Trophoblast cell (in vitro differentiated cells and primary cell): ENCODE results near the gene SRRM2. TPM values are rescaled to one million over a fixed set of nuclear protein-coding genes. Genes with fewer than 3 reads are reported as not detected.

Source experiments
- DNase-seq, 2 donors: peaks; one replicate each; pipeline ENCODE4 v3.0.0-alpha.2; 2016
- H2AFZ ChIP-seq: 2 replicates; pipeline ENCODE4 v1.6.1; 2013; ENCODE audit warnings: low read length, moderate library complexity, mild to moderate bottlenecking; ENCODE audit not compliant: insufficient read depth, poor library complexity
- H2AK5ac ChIP-seq: 2 replicates; pipeline ENCODE4 v1.6.1; 2013; ENCODE audit warnings: mild to moderate bottlenecking, low read length
- H2BK120ac ChIP-seq: 2 replicates; pipeline ENCODE4 v1.6.1; 2013; ENCODE audit warnings: low read length, mild to moderate bottlenecking, moderate library complexity; ENCODE audit not compliant: insufficient read depth, poor library complexity
- H2BK12ac ChIP-seq: 2 replicates; pipeline ENCODE4 v1.6.1; 2013; ENCODE audit warnings: mild to moderate bottlenecking, low read length, moderate library complexity
- H2BK5ac ChIP-seq: 2 replicates; pipeline ENCODE4 v1.6.1; 2013; ENCODE audit warnings: low read length, low read depth, moderate library complexity, mild to moderate bottlenecking; ENCODE audit not compliant: poor library complexity
- H3K14ac ChIP-seq: 2 replicates; pipeline ENCODE4 v1.6.1; 2013; ENCODE audit warnings: mild to moderate bottlenecking, low read length
- H3K18ac ChIP-seq: 2 replicates; pipeline ENCODE4 v1.6.1; 2013; ENCODE audit warnings: mild to moderate bottlenecking, low read length
- H3K23ac ChIP-seq: 2 replicates; pipeline ENCODE4 v1.6.1; 2013; ENCODE audit warnings: low read length
- H3K27ac ChIP-seq: 2 replicates; pipeline ENCODE4 v1.5.1; 2013; ENCODE audit warnings: low read depth, mild to moderate bottlenecking, inconsistent platforms, low read length, moderate library complexity
- H3K27me3 ChIP-seq: 2 replicates; pipeline ENCODE4 v1.6.1; 2013; ENCODE audit warnings: inconsistent platforms, mild to moderate bottlenecking, low read length, moderate library complexity; ENCODE audit not compliant: insufficient read depth
- H3K36me3 ChIP-seq, 2 experiments: 1 replicate in 1 of 2; 2 replicates in 1 of 2; pipeline ENCODE4 v1.6.1; 2013; ENCODE audit warnings: low read length in 2 of 2, mild to moderate bottlenecking in 2 of 2, moderate library complexity in 1 of 2; ENCODE audit not compliant: insufficient read depth in 2 of 2, control insufficient read depth in 1 of 2
- H3K4ac ChIP-seq: 2 replicates; pipeline ENCODE4 v1.6.1; 2013; ENCODE audit warnings: low read depth, mild to moderate bottlenecking, low read length, moderate library complexity
- H3K4me1 ChIP-seq, 2 experiments: 1 replicate in 1 of 2; 2 replicates in 1 of 2; pipeline ENCODE4 v1.6.1; 2013; ENCODE audit warnings: low read length in 2 of 2, mild to moderate bottlenecking in 2 of 2, moderate library complexity in 1 of 2; ENCODE audit not compliant: insufficient read depth in 2 of 2, control insufficient read depth in 1 of 2
- H3K4me2 ChIP-seq: 2 replicates; pipeline ENCODE4 v1.6.1; 2013; ENCODE audit warnings: inconsistent platforms, mild to moderate bottlenecking, low read length, moderate library complexity
- H3K4me3 ChIP-seq: 2 replicates; pipeline ENCODE4 v1.5.1; 2013; ENCODE audit warnings: mild to moderate bottlenecking, low read depth, low read length, inconsistent platforms
- H3K79me1 ChIP-seq: one replicate; pipeline ENCODE4 v1.6.1; 2013; ENCODE audit warnings: low read length
- H3K79me2 ChIP-seq: 2 replicates; pipeline ENCODE4 v1.6.1; 2013; ENCODE audit warnings: low read length, mild to moderate bottlenecking; ENCODE audit not compliant: control insufficient read depth, insufficient read depth, poor library complexity
- H3K9ac ChIP-seq: 2 replicates; pipeline ENCODE4 v1.6.1; 2013; ENCODE audit warnings: mild to moderate bottlenecking, low read length
- H3K9me3 ChIP-seq: 2 replicates; pipeline ENCODE4 v1.6.1; 2013; ENCODE audit warnings: low read depth, mild to moderate bottlenecking, control low read depth, inconsistent platforms, low read length; ENCODE audit not compliant: insufficient read depth
- H4K12ac ChIP-seq: 2 replicates; pipeline ENCODE4 v1.6.1; 2013; ENCODE audit warnings: low read depth, mild to moderate bottlenecking, low read length, moderate library complexity
- H4K8ac ChIP-seq: 2 replicates; pipeline ENCODE4 v1.6.1; 2013; ENCODE audit warnings: low read depth, mild to moderate bottlenecking, low read length, moderate library complexity
- H4K91ac ChIP-seq: one replicate; pipeline ENCODE4 v1.6.1; 2013; ENCODE audit warnings: low read depth, mild to moderate bottlenecking, low read length, moderate library complexity
- WGBS: extraction: QIAGEN DNeasy Blood & Tissue Kit; methylation state at CpG from one replicate; pipeline ENCODE4 v1.1.7; 2013; ENCODE audit warnings: missing lambda C conversion rate; ENCODE audit not compliant: insufficient read length, insufficient coverage; ENCODE audit errors: extremely low coverage; 5-methylcytosine and 5-hydroxymethylcytosine counted together
- polyA plus RNA-seq: library from polyadenylated mRNA; stranded (reverse); fragments of 200-250 nt; gene quantifications from 2 replicates; pipeline ENCODE4 v1.2.3, GENCODE V29; 2013

SRRM2 gene
- polyA plus RNA-seq, result 472 and 481 TPM in 2 replicates

DNA sequence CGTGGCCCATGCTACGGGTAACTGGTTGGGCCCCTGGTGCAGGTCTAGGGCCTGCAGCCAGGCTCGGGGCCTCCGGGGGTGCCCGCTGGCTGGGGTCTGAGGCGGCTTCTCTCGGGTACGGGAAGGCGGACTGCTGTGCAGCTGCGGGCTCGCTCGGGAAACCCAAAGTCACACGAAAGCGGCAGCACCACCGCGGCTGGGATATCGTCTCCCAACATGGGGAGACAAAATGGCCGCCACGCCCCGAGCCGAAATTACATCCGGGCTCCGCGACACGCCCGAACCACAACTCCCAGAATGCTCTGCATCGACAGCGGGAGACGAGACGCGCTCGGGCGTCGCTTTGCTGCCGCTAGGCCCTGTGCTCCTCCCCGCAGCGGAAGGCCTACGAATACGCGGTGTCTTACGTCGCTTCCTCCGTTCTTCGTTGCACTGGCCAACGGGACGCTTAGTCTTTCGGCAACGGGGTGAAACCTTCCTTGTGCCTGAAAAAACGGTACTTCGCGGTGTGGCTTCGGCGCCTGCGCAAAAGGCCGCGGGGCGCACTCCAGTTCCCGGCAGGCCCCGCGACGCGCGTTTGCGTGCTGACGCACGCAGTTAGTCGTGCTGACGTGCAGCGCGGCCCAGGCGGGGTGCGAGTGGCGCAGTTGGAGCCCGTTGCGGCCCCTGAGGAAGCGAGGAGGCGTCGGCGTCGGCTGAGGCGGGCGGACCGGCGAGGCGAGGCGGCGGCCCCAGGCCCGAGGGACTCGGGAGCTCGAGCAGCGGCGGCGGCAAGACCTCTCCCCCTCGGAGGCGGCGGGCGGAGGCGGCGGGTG, at the start of gene SRRM2:
TSS of gene SRRM2 (plus strand) at position 604 of the 815 bp plus-strand sequence. CDS start 3,727 bp downstream, outside the sequence.
- Histone ChIP-seq H2AFZ (peak within 1 kb of the TSS; percentile 99), H3K23ac (no peak within 1 kb of the TSS), H3K4me3 (peak within 1 kb of the TSS; percentile 91), H4K12ac (peak within 1 kb of the TSS; percentile 97), H3K36me3 (peaks cover 6 to 8% of the 10 kb centered on the region in 2 experiments), H4K91ac (peak within 1 kb of the TSS; percentile 98), H4K8ac (peak within 1 kb of the TSS; percentile 98), H3K4me2 (peak within 1 kb of the TSS; percentile 91), H3K9ac (peak within 1 kb of the TSS; percentile 97), H2AK5ac (peak within 1 kb of the TSS; percentile 96), H2BK12ac (peak within 1 kb of the TSS; percentile 55), H3K14ac (peak within 1 kb of the TSS; percentile 99), H3K18ac (peak within 1 kb of the TSS; percentile 100), H3K27me3 (no peaks in the 10 kb centered on the region), H2BK120ac (peak within 1 kb of the TSS; percentile 89), H3K9me3 (no peaks in the 10 kb centered on the region), H3K4ac (peak within 1 kb of the TSS; percentile 100), H3K79me2 (peaks cover 46% of the 10 kb centered on the region), H3K27ac (peak within 1 kb of the TSS; percentile 99), H3K79me1 (peaks cover 20% of the 10 kb centered on the region), H2BK5ac (peak within 1 kb of the TSS; percentile 99), H3K4me1 (peaks cover 10 to 14% of the 10 kb centered on the region in 2 experiments)
- peak; percentile 91 to 97 for DNase-seq
- WGBS, result no CpG with 5 or more reads among the region's 99 CpGs

DNA sequence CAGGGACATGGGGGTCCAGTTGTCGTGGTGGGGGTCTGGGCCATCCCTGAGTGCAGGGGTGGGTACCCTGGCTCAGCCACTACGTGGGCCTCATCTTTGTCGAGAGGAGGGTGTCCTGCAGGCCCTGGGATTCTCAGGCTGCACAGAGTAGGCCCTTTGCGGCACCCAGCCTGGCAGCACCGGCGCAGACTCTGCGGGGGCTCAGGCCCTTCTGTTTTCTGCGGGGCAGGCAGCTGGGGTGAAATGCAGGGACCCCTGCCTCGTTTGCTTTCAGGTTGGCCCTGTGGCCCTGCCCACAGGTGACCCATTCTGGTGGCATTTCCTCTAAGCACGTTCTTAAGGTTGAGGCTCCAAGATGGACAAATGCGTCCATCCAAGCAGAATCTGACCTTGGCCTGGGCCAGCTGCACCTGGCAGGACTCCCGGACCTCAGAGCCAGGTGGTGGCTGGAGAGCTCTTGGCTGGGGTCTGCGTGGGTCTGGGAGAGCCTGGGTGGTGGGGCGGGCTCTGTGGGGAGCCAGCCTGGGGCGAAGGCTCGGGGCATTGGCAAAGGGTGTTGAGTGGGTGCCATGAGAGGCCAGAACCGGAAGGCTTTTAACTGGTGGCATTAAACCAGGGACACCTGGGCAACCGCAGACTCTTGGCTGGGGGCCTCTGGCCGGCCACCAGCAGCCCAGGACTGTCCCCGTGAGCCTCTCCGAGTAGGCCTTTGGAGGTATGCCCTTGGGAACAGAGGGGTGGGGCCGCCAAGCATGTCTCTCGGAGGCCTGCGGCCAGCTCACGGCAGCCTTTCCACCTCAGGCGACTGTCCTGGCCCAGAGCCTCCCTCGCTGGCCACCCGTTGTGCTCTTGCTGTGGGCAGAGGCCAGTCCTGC, 49.3 kb upstream of the SRRM2 start:
- Histone ChIP-seq H3K4me2 (no peak overlapping the region), H3K79me1 (no peaks in the 10 kb centered on the region), H4K91ac (no peak overlapping the region), H2BK120ac (no peak overlapping the region), H3K27me3 (no peaks in the 10 kb centered on the region), H3K14ac (no peak overlapping the region), H3K27ac (no peak overlapping the region), H3K79me2 (no peaks in the 10 kb centered on the region), H3K4me1 (no peaks in the 10 kb centered on the region), H3K4ac (no peak overlapping the region), H4K8ac (no peak overlapping the region), H3K36me3 (peaks cover 92 to 93% of the 10 kb centered on the region in 2 experiments), H3K9ac (no peak overlapping the region), H3K18ac (no peak overlapping the region), H3K9me3 (no peaks in the 10 kb centered on the region), H2BK5ac (no peak overlapping the region), H3K23ac (no peak overlapping the region), H4K12ac (no peak overlapping the region), H2AFZ (no peak overlapping the region), H3K4me3 (no peak overlapping the region), H2BK12ac (no peak overlapping the region), H2AK5ac (no peak overlapping the region)
- no peak for DNase-seq
- no CpG with 5 or more reads among the region's 28 CpGs for WGBS

DNA sequence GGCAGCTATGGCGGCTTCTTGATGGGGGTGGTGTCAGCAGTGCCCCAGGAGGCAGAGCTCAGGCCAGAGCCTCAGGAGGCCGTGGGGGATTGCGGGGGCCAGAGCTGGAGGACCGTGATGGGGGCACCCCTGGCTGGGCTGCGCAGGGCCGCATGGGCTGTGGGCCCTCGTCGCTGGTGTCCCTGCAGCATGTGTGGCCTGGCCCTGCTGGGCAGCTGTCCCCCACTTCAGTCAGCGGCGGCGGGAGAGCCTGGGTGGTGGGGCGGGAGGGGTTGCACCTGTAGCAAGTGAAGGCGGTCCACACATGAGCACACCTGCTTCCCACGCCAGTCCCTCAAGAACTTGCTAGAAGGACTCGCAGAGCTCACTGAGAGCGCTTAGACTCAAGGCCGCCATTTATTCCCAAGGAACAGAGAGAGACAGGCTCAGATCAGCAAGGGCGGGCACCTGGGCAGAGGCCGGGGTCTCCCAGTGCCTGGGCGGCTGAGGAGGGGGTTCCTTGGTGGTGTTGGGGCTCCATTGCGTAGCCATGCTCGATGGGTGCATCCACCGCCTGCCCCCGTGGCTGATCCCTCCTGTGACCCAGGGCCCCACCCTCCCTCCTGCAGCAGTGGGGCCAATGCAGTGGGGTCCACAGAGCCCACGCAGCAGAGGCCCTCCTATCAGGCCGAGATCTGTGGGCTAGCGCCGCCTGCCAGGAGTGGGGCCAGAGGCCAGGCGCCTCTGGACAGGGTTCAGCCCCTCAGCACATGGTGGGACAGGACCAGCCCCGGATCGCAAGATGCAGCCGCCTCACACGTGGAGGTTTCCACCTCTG, 48.1 kb upstream of the SRRM2 start:
- H3K23ac ChIP-seq, result no peak overlapping the region
- no peak overlapping the region for H2AK5ac ChIP-seq
- no peaks in the 10 kb centered on the region for H3K79me1 ChIP-seq
- H3K36me3 ChIP-seq, result peaks cover 84 to 90% of the 10 kb centered on the region in 2 experiments
- no CpG with 5 or more reads among the region's 33 CpGs for WGBS
- no peak overlapping the region for H2BK5ac ChIP-seq
- no peak overlapping the region for H3K9ac ChIP-seq
- no peak overlapping the region for H4K91ac ChIP-seq
- no peaks in the 10 kb centered on the region for H3K79me2 ChIP-seq
- no peak overlapping the region for H3K4me2 ChIP-seq
- H4K12ac ChIP-seq, result no peak overlapping the region
- H2BK120ac ChIP-seq, result no peak overlapping the region
- H3K4ac ChIP-seq, result no peak overlapping the region
- no peak overlapping the region for H3K18ac ChIP-seq
- H2BK12ac ChIP-seq, result no peak overlapping the region
- no peaks in the 10 kb centered on the region for H3K27me3 ChIP-seq
- H3K4me3 ChIP-seq, result no peak overlapping the region
- no peak overlapping the region for H3K27ac ChIP-seq
- no peak overlapping the region for H4K8ac ChIP-seq
- no peaks in the 10 kb centered on the region for H3K4me1 ChIP-seq
- H3K9me3 ChIP-seq, result no peaks in the 10 kb centered on the region
- H3K14ac ChIP-seq, result no peak overlapping the region
- H2AFZ ChIP-seq, result no peak overlapping the region
- no peak for DNase-seq

DNA sequence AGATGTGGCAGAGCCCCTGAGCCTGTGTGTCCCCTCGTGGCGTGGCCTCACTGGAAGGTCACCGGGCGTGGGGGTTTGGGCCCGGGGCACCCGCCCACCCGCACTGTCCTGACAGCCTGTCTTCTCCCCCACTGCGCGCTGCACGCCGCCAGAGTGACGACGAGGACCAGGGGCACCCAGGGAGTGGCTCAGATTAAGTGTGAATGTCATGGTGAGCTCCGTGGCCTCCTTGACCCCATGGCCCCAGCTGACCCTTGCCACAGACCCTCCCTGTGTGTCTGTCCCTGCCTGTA, 47.5 kb upstream of the SRRM2 start:
- Histone ChIP-seq H2BK120ac (no peak overlapping the region), H3K4me3 (no peak overlapping the region), H3K27ac (no peak overlapping the region), H3K18ac (no peak overlapping the region), H4K91ac (no peak overlapping the region), H3K79me1 (no peaks in the 10 kb centered on the region), H3K4ac (no peak overlapping the region), H4K12ac (no peak overlapping the region), H3K27me3 (no peaks in the 10 kb centered on the region), H3K4me1 (no peaks in the 10 kb centered on the region), H3K4me2 (no peak overlapping the region), H2BK5ac (no peak overlapping the region), H3K9ac (no peak overlapping the region), H3K79me2 (no peaks in the 10 kb centered on the region), H4K8ac (no peak overlapping the region), H3K23ac (no peak overlapping the region), H3K9me3 (no peaks in the 10 kb centered on the region), H3K36me3 (peaks cover 84 to 87% of the 10 kb centered on the region in 2 experiments), H2AFZ (no peak overlapping the region), H3K14ac (no peak overlapping the region), H2BK12ac (no peak overlapping the region), H2AK5ac (no peak overlapping the region)
- DNase-seq, result no peak
- WGBS, result no CpG with 5 or more reads among the region's 14 CpGs
